SHP77 treated with DMSO at 0.1 percent for 48 hours (cell line): ENCODE results near the gene GRIK1.

Experiments
- DNase-seq: peaks from one replicate; lab custom pipeline; 2025; lab: John Stamatoyannopoulos, UW

GRIK1 gene

DNA sequence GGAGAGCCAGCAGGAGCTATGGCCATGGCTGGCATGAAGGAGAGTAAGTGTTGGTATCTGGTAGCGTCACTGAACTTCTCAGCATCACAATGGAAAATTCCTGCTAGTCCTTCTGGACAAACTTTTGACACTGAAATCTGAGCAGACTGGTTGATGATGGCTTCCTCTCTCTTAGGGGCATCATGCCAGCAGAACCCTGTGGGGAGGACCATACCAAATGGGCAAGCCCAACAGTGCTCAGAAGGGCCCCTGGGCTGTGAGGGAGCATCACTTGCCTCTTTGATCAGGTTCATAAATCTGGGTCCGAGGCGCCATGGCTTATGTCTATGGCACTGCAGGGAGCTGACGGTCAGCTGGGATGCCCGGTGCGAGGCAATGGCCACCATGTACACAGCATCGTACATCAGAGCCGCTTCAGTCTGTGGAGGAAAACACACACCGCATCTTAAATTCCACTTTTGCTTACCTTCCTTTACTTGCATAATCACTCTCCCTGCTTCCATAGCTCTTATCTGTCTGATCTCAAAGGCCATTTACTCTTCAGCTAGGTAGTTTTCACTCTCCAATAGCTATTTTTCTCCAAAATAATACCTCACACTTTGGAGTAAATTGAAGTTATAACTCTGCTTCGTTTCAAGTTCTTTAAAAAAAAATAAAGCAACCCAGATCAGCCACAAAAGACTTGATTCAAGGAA is 297.1 kb downstream of the GRIK1 start:
- DNase-seq: no peak

DNA sequence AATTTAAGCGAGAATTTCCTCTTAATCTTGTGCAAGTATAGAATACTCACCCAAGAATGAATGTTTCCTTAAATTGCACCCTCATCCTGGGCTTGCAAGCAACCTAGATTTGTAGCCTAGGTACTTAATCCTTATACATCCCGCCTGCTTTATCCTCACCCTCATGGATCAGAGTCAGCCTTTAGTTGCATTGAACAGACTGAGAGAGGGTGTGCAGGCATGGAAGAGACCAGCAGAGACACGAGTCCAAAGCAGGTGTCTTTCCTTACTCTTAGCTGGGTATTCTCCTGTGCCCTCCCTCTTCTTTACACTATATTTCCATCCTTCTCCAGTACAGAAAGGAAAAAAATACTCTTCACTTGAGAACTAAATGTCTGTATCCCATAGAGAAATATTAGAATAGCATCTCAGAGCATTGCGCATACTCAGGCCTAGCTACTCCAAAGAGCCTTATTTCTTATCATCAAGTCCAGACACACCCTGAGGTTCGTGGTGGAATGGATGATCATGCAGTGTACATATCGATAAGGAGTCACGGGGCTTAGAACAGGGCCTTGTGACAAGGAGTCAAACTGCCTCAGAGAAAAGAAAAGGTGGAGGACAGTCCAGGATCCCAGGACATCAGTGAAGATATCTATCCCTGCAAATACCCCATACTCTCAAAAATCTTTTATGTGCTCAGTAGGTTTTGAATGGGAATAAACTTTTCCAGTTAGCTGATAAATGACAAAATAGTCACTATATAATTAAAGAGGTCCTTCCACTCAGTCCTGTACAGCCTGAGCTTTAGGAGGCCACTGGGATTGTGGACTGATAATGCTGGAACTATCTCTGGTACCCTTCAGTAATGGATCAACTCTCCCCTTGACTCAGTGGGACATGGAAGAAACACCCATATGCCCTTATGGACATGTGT is 297.9 kb downstream of the GRIK1 start:
- no peak for DNase-seq

DNA sequence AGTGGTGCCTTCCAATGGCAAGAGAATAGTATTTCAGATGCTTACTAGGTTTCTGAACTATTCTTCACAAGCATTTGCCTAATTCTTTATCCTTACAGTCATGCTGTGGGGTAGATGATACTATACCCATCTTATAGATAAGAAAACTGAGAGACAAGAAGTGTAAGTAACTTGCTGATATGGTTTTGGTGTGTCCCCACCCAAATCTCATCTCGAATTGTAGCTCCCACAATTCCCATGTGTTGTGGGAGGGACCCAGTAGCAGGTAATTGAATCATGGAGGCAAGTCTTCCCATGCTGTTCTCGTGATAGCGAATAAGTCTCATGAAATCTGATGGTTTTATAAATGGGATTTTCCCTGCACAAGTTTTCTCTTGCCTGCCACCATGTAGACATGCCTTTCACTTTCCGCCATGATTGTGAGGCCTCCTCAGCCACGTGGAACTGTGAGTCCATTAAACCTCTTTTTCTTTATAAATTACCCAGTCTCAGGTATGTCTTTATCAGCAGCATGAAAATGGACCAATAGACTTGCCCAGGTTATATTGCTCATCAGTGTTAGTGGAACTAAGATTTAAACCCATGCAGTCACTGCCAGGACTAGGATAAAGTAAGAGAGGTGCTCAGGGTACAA is 298.7 kb downstream of the GRIK1 start:
- DNase-seq: no peak

DNA sequence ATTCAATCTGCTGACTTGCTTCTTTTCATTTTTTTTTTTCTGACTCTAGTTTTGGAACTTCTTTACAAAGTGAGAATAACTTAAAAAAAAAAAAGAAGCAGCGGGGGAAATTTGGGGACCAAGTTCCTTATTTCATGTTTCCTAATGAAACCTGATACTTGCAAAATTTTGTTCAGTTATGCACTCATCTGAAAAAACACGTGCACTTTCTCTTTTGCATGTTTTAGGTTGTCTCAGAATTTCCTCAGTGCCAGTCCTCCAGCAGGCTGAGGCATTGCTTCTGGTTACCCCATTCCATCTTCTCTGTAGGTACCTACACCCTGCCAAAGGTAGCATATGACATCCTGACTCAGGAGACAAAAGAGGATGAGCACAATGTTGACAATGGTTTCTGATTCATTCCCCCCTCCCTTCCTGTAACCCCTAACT is 299.7 kb downstream of the GRIK1 start:
- no peak for DNase-seq

DNA sequence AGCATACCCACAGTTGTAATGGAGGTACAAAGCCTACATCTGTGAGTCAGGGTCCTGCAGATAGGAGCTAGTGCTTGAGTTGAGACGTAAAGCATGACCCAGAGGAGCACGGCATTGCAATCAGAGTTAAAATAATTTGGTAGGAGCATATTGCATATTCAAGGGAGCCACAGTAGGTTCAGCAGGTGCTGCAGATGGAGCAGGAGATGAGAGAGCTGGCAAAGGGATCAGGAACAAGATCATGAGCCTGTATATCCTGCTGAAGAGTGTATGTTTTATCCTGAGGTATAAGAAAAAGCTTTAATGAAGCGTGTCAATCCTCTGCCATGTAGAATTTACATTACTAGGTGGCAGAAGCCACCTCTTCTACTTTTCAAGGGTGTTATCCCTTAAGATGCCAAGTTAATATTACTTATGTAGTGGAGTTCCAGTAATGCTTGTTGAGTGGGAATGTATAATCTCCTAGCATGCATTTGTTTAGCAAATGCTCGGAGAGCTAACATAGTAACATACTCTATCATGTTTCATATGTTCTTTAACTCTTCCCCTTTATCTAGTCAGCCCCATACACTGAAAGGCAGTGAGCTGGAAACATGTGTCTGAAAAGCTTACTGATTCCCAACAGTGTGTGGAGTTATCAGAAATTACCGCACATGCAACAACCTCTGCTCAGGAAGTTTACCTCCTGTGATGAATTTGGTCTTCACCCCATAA is 300.3 kb downstream of the GRIK1 start:
- DNase-seq: no peak

DNA sequence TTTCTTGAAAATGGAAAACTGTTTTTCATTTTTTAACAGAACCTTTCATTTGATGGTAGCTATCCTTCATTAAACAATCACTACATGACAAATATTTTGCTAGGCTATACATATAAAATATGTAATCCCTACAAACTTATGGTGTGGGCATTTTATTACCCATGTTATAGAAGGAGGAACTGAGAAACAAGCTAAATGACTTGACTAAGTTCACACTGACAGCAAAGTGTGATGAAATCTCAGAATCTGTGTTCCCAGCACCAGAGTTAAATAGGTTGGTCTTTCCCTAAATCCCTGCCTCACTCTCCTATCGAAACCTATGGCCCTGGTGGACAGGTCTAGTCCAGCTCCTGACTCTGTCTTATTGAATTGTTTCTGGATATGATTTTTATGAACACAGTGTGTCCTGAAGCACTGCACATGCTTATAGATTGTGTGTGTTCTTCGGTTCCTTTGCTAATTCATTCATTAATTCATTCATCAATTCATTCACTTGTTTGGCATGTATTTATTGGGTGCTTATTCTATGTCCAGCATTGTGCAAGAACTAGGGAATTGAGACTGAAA is 301.0 kb downstream of the GRIK1 start:
- DNase-seq: no peak

DNA sequence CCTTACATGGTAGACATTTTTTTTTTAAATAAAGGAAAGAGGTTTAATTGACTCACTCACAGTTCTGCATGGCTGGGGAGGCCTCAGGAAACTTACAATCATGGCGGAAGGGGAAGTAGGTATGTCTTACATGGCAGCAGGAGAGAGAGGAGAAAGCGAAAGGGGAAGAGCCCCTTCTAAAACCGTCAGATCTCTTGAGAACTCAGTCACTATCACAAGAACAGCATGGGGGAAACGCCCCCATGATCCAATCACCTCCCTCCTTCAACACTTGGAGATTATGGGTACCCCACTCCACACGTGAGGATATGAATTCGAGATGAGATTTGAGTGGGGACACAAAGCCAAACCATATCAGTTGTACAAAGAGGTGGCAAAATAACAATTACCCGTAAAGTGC is 301.7 kb downstream of the GRIK1 start:
- no peak for DNase-seq

DNA sequence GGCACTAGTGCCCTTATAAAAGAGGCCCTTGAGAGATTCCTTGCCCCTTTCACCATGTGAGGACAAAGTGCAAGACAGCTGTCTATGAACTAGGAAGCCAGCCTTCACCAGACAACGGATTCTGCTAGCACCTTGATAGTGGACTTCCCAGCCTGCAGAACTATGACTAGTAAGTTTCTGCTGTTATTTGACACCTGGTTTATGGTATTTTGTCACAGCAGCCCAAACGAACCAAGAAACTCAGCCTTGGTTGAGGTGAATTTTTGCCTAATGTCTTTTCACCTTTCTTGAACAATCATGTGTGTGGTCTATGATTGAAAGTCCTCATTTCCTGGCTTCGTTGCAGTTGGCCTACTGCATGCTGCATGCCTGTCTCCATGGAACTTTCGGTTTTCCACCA is 302.2 kb downstream of the GRIK1 start:
- no peak for DNase-seq

DNA sequence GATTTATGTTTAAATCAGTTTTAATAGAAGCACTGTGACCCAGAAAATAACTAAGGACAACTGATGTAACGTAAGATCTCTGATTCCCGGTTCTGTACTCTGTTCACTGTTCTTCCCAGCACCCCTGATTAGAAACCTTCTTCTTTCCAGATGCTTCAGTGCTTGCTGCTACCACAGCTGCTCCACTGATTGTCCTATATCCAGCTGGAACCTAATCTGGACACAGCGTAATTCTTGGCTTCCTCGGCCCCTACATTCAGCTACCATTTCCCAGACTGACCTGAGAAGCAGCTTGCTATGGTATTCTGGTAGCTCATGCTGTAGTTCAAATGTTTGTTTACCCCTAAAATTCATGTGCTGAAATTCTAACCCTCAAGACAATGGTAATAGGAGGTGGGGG is 302.7 kb downstream of the GRIK1 start:
- DNase-seq: no peak

DNA sequence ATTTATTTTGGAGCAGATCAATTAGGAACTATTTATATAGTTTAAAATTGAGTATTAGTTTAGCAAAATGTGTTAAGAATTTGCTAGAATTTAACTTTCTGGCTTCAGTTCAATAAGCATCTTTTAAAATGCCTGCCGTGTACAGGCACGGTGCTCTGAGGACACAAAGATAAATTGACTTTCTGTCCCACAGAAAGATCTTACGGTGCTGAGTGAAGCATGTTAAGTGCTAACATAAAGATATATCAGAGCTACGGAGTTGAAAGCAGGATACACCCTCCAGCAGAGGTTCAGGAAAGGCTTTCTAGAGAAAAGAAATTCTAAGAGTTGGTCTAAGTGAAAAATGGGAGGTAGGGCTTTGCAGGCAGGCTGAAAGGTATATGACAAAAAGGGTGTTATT is 305.4 kb downstream of the GRIK1 start:
- DNase-seq: no peak

DNA sequence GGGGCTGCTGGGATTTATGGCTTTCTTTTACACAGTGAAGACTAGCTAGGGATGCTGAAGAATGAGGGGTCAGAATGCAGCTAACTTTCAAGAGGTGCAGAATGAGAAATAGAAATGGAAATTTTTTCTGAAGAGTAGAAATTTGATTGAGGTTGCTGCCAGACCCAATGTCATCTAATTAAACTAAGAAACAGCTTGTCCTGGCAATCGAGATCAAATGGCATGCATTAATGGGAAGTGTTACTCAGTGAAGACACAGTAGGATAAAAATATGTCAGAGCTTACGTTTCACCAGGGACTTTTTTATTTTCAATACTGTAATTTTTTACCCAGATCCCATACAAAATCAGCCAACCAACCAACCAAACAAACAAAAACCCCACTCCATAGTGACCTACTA is 306.0 kb downstream of the GRIK1 start:
- DNase-seq: no peak

DNA sequence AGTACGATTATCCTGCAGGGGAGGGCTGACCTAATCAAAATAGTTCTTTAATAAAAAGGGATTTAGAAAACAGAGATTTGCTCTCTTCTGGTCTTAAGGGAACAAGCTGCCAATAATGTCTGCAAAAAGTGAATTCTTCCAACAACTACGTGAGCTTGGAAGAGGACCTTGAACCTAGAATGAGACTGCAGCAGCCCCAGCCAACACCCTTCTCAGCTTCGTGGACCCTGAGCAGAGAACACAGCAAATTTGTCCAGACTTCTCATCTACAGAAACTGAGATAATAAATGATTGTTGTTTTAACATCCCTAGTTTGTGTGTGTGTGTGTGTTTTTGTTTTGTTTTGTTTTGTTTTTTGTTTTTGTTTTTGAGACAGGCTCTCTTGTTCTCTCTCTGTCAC is 309.4 kb downstream of the GRIK1 start:
- no peak for DNase-seq

DNA sequence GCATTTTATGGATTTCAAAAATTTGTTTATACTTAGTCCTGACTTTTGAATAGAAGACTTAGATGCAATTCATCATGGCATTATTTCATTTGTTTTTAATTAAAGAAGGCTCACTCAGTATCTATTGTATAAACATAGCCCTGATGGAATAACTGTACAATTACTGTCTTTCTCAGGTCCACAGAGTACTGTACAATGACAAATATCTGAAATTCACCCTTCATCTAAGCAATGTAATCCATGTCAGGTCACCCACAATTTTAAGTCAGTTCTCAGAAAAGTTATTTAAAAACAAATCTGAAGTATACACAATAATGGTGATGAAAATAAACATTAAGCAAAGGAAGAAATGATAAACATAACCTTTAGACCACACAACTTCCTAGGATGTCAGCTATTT is 311.9 kb downstream of the GRIK1 start:
- DNase-seq: no peak

DNA sequence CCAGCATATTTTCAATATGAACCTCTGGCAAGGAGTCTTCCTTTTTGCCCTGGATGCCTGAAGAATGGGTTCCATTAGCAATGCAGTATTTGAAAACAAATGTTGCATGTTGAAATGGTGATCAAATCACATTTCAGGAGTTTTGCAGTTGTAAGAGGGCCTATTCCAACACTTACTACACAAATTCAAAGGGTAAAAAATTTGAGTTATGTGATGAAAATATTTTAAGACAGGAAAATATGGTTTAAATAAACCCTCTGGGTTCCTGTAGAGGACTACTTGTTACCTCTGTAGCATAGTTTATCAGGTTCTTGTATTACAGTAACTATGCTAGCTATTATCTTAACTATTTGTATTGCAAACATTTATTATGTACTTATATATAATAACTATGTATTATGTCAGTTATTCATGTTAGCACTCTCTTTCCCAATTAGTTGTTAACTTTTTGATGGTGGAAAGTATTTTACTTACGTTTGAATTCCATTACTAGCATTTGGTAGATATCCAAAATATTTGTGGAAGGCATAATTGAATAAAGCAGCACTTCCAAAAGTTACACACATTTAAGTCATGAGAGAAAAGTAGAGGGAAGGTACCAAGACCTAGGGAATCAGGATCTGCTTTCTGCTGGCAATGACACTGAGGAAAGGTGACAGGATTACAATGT is 312.9 kb downstream of the GRIK1 start:
- DNase-seq: no peak

DNA sequence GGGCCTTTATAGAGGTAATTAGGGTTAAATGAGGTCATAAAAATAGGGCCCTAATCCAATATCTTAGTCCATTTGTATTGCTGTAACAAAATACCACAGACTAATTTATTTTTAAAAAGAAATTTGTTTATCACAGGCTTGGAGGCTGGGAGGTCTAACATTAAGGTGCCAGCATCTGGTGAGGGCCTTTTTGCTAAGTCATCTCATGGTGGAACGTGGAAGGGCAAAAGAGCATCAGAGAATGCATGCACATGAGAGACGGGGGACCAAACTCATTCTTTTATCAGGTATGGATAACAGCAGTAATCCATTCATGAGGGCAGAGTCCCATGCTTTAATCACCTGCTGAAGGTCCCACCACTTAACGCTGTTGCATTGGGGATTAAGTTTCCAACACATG is 313.8 kb downstream of the GRIK1 start:
- DNase-seq: no peak

DNA sequence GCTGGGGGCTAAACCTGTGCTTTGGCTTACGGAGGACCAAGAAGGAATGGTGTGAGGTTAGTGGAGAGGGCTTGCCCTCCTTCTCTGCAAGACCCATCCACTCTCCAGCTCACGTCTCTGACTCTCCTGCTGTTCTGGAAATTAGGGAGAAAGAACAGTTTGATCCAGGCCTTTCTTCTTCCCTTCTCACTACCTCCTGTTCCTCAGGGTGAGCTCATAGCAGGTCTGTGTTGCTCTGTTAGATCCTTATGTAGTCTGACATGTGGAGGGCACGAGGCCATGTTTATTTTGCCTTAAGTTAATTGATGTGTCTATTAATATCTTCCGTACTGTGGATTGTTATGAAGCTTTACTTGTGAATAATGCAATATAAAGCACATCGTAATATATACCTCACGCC is 315.0 kb downstream of the GRIK1 start:
- no peak for DNase-seq

DNA sequence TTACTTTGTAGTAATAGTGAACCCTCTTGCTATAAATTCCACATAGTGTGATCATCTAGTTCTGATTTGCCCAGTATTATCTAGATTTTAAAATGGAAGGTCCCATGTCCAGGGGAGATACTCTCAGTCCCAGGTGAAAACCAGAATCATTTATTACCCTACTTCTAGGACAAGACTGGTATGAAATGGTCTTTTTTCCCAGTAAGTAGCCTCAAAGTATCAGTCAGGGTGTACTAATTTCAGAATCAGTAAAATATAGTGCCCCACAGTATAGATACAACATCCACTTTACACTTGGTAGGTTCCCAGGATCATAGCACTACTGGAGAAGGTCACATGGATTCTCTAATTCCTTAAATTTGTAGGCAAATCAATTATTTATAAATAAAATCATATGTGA is 318.3 kb downstream of the GRIK1 start:
- no peak for DNase-seq

DNA sequence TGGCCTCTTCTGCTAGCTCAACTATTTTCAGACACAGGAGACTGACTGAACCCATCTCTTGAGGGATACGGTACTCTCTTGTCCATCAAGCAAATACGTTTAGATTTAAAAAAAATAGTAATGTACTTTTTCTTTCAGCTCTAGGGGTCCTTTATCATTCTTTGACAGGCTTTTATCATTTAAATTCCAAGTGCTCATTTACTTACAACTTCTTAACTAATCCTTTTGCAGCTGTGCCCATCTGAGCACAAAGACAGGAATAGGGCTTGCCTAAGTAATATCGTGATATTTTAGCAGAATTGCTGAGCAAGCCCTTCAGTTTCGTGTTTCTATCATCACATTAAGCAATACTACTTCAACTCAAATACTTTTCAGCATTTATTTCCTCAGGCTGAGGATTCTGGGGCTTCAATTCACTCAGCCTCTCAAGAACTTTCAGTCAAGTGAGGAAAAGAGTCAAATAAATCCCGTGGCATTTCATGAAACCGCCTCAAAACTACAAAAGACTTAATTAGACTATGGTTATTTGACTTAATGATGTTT is 323.5 kb downstream of the GRIK1 start:
- no peak for DNase-seq

DNA sequence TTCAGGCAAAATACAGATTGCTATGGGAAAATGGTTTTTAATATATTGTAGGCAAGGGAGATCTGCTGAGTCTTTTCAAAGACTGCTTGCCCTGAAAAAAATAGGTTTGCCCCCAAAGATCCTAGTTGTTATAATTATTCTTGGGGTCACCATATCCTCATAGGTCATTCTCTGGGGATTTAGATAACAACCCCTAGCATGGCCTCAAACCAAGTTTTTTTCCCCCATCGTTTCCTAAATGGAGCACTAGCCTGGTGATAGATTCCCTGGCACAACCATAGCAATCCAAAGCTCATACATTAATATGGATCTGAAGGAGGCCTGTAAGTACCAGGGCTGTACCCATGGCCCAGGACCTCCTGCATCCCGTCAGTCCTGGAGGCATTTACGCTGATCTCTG is 325.9 kb downstream of the GRIK1 start:
- DNase-seq: no peak

DNA sequence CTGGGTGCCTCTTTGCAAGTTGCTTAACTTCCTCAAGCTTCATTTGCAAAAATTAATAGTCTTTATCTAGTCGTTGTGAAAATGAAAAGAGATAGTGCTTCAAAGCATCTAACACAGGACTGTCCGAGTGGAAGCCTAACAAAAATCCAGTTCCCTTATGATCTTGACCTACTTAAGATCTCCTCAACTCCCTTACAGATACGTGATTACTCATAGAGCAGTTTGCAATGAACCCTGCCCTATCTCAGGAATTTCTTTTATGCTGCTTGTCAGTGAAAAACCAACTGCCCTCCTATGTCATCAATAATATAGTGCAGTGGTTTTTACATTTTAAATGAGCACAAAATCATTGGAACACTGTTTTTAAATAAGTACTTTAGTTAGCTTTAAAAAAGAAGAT is 326.8 kb downstream of the GRIK1 start:
- DNase-seq: no peak

DNA sequence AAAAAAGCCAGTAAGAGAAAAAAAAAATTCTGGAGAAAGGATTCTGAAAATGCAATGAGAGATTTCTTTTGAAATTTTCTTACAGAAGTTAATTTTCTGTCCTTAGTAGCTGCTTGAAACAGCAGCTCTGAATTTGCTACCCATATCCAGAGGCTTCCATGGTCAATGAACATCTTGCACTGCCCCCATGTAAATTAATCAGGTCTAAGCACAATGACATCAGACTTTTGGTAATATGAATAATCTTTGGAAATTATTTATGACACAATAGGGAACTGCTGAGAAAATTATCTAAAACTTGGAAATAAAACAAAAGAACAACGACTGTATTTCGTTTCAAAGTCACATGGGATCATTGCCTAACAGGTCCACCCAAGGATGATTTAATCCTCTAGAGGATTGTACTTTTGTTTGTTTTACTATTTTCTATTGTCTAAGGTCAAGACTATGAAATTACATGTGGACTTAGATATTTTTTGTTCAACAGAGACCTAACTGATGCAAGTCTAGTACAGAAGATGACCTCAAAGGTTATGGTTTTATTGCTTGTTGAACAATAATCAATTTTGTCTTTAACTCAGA is 328.9 kb downstream of the GRIK1 start:
- no peak for DNase-seq
